ENCODE data around the gene CCR6. TPM values are rescaled to one million over a fixed set of nuclear protein-coding genes. Genes with fewer than 3 reads are reported as not detected.

Gene CCR6
- total and polyA plus RNA-seq, 2 donors (not counting 3 experiments of a cell fraction or from before 2014, with no cell fraction given) = not detected

GRCh38 chr6:167118006-167118405 is 4.9 kb upstream of the CCR6 start:
- no peaks in the 10 kb centered on the region for H3K9me1 ChIP-seq (replicated peaks; ENCODE audit: control insufficient read depth, extremely low read depth, insufficient read depth, low read length)
- DNase-seq (ENCODE audit: low read depth, low spot score) (no peak), FAIRE-seq (no peak)
- H2AFZ ChIP-seq (ENCODE audit: low read depth, low read length) = no peak overlapping the region
- no peaks in the 10 kb centered on the region for H3K9me3 ChIP-seq (replicated peaks; ENCODE audit: control insufficient read depth, insufficient read depth, low read length)
- H3K4me2 ChIP-seq (ENCODE audit: insufficient read depth, low read length) = no peak overlapping the region
- no peaks in the 10 kb centered on the region for H3K36me3 ChIP-seq (ENCODE audit: control insufficient read depth in 2 of 2, extremely low read depth in 1 of 2, insufficient read depth in 2 of 2, low read length in 2 of 2)
- no peaks in the 10 kb centered on the region for H3K79me2 ChIP-seq (ENCODE audit: control insufficient read depth, insufficient read depth, low read length)
- H3K27me3 ChIP-seq (ENCODE audit: control insufficient read depth in 2 of 2, insufficient read depth in 2 of 2, low read length in 2 of 2) = no peaks in the 10 kb centered on the region
- ChIA-PET CTCF (no interaction called here), POLR2A (no interaction called here)
- TF ChIP-seq, protein P1, sequence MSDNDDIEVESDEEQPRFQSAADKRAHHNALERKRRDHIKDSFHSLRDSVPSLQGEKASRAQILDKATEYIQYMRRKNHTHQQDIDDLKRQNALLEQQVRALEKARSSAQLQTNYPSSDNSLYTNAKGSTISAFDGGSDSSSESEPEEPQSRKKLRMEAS (IDR thresholded peaks at IDR 0.05; ENCODE audit: insufficient read depth, insufficient read length) = no peak
- no peak for TF ChIP-seq POLR2A (IDR thresholded peaks at IDR 0.05; ENCODE audit: low read depth, low read length)
- no peak for TF ChIP-seq POLR2AphosphoS5 (IDR thresholded peaks at IDR 0.05; ENCODE audit: insufficient read depth, low read depth, low read length)
- no peak for TF ChIP-seq JUN (IDR thresholded peaks at IDR 0.05; ENCODE audit: borderline replicate concordance, insufficient read depth, insufficient read length, low read depth)
- no peak for TF ChIP-seq FOS (IDR thresholded peaks at IDR 0.05; ENCODE audit: borderline replicate concordance, insufficient read depth, low read length)
- no peak for TF ChIP-seq EZH2 (IDR thresholded peaks at IDR 0.05; ENCODE audit: borderline replicate concordance, low read depth, low read length, severe bottlenecking)
- no peak for TF ChIP-seq MYC (IDR thresholded peaks at IDR 0.05; ENCODE audit: low read depth, low read length)
- TF ChIP-seq GATA2 (IDR thresholded peaks at IDR 0.05; ENCODE audit: insufficient read depth, insufficient read length, low read depth, low read length) = no peak
- no peak for TF ChIP-seq CTCF (IDR thresholded peaks at IDR 0.05; ENCODE audit: extremely low read depth in 1 of 2, insufficient read depth in 1 of 2, low read depth in 1 of 2, low read length in 2 of 2)
- dilution Hi-C loops (cut with MboI; ENCODE audit: extremely low pct_ligation_motif_present, low sequenced_read_pairs) = no loop called here
- no TSS peak for BruUV-seq (replicated peaks)
- no peak overlapping the region for H3K27ac ChIP-seq (ENCODE audit: insufficient read depth, low read depth, low read length)
- no peak overlapping the region for H3K4me3 ChIP-seq (replicated peaks in 1 of 3; ENCODE audit: insufficient read depth in 1 of 3, low read depth in 1 of 3, low read length in 3 of 3)
- H3K9ac ChIP-seq (replicated peaks; ENCODE audit: extremely low read depth, insufficient read depth, low read length) = no peak overlapping the region
- intact Hi-C loops (cut with micrococcal nuclease) = no loop called here
- no peaks in the 10 kb centered on the region for H3K4me1 ChIP-seq (ENCODE audit: control insufficient read depth, extremely low read depth, insufficient read depth, low read length)
- H4K20me1 ChIP-seq (replicated peaks; ENCODE audit: control insufficient read depth, extremely low read depth, insufficient read depth, low read length) = no peaks in the 10 kb centered on the region

Data from endothelial cell of umbilical vein (primary cell).